HFFc6 (cell line): ENCODE measurements around the gene ZNF467. TPM values are rescaled to one million over a fixed set of nuclear protein-coding genes. Genes with fewer than 3 reads are reported as not detected.

Experiments used
- DNase-seq: peaks from one replicate; pipeline ENCODE4 v3.0.0-alpha.2; 2018
- H3K27ac Mint-ChIP-seq: 2 replicates; pipeline ENCODE4 v1.8.0; 2020; ENCODE audit warnings: mild to moderate bottlenecking, mixed read lengths
- H3K27me3 Mint-ChIP-seq: 2 replicates; pipeline ENCODE4 v1.8.0; 2021; ENCODE audit warnings: mild to moderate bottlenecking, moderate library complexity, mixed read lengths; ENCODE audit not compliant: insufficient read depth
- H3K36me3 Mint-ChIP-seq: 2 replicates; pipeline ENCODE4 v1.8.0; 2021; ENCODE audit warnings: low read depth, mixed read lengths
- H3K4me1 Mint-ChIP-seq: 2 replicates; pipeline ENCODE4 v1.8.0; 2020; ENCODE audit warnings: low read depth, mixed read lengths
- H3K4me3 Mint-ChIP-seq: 2 replicates; pipeline ENCODE4 v1.8.0; 2020; ENCODE audit warnings: mild to moderate bottlenecking, moderate library complexity, mixed read lengths
- H3K9me3 Mint-ChIP-seq: 2 replicates; pipeline ENCODE4 v1.8.0; 2020; ENCODE audit warnings: mild to moderate bottlenecking, mixed read lengths
- total RNA-seq, 6 experiments: library from RNA; stranded (reverse); fragmentation: NEBNext Ultra II Directional; extraction: Animal tissue kit (Norgen Biotek cat#: 25700); gene quantifications; 2 replicates in 1 of 6; 3 replicates in 5 of 6; pipeline ENCODE4 v1.2.3, GENCODE V29; 2021
- TF ChIP-seq, protein P1 (sequence below): fragments of 200-600 bp; sonication (generic); IDR thresholded peaks from 2 replicates; pipeline ENCODE4 v1.5.0; 2021; ENCODE audit warnings: antibody characterized with exemption, mild to moderate bottlenecking

The ZNF467 gene
- total RNA-seq, 6 experiments from 2014 or later = 0.68 to 1.7 (median 1.0) TPM

DNA sequence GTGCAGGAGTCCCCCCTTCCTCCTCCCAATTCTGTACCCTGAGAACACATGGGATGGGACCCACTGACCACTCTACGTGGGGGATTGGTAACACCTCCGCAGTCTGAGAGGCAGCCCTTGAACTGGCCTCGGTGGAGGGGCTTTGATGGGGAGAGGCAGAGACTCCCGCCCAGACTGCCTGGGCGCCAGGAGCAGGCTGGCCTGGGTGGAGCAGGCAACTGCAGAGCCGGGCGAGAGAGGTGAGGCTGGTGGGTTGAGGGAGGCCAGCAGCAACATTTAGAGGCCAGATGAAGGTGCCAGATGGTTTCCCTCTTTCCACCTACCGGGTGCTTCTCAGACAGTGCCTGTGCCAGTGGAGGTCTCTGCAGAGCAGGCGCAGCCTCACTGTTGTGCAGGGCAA is 30.7 kb upstream of the ZNF467 start:
- H3K27me3 Mint-ChIP-seq = peaks cover 9% of the 10 kb centered on the region

DNA sequence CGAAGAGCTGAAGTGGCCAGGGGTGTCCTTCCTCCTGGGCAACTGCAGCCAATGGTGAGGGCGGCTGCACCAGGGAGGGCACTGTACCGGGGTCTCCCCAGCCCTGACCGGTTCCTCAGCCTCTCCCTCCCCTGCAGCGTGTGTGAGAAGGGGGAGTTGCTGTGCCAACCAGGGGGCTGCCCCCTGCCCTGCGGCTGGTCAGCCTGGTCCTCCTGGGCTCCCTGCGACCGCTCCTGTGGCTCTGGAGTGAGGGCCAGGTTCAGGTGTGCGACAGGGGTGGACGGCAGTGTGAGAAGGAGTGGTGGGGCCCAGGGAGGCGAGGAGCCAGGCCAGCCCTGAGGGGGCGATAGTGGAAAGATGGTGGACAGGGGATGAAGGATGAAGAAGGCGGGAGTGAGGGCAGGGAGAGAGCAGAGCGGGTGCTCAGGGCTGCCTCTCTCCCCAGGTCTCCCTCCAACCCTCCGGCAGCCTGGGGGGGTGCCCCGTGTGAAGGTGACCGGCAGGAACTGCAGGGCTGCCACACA is 30.2 kb upstream of the ZNF467 start:
- DNase-seq = no peak
- Mint-ChIP-seq H3K4me1 (no peaks in the 10 kb centered on the region), H3K4me3 (no peak overlapping the region), H3K27ac (no peak overlapping the region), H3K27me3 (peaks cover 10% of the 10 kb centered on the region), H3K36me3 (no peaks in the 10 kb centered on the region), H3K9me3 (no peaks in the 10 kb centered on the region)
- TF ChIP-seq, protein P1, sequence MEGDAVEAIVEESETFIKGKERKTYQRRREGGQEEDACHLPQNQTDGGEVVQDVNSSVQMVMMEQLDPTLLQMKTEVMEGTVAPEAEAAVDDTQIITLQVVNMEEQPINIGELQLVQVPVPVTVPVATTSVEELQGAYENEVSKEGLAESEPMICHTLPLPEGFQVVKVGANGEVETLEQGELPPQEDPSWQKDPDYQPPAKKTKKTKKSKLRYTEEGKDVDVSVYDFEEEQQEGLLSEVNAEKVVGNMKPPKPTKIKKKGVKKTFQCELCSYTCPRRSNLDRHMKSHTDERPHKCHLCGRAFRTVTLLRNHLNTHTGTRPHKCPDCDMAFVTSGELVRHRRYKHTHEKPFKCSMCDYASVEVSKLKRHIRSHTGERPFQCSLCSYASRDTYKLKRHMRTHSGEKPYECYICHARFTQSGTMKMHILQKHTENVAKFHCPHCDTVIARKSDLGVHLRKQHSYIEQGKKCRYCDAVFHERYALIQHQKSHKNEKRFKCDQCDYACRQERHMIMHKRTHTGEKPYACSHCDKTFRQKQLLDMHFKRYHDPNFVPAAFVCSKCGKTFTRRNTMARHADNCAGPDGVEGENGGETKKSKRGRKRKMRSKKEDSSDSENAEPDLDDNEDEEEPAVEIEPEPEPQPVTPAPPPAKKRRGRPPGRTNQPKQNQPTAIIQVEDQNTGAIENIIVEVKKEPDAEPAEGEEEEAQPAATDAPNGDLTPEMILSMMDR = no peak

More for the DNA sequence above, 30.7 kb upstream of the ZNF467 start:
- Mint-ChIP-seq H3K4me1 (no peaks in the 10 kb centered on the region), H3K36me3 (no peaks in the 10 kb centered on the region), H3K9me3 (no peaks in the 10 kb centered on the region), H3K27ac (no peak overlapping the region), H3K4me3 (no peak overlapping the region)
- TF ChIP-seq, protein P1 = no peak
- no peak for DNase-seq

DNA sequence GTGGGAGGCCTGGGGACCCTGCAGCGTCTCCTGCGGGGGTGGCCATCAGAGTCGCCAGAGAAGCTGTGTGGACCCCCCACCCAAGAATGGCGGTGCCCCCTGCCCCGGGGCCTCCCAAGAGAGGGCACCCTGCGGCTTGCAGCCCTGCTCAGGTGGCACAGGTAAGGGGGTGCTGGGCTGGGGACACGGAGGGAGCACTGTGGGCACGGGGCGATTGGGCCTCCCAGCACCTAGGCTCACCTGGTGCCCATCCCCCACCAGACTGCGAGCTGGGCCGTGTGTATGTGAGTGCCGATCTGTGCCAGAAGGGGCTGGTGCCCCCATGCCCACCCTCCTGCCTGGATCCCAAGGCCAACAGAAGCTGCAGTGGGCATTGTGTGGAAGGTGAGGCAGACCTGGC is 29.6 kb upstream of the ZNF467 start:
- Mint-ChIP-seq H3K27ac (no peak overlapping the region), H3K36me3 (no peaks in the 10 kb centered on the region), H3K4me3 (no peak overlapping the region), H3K27me3 (peaks cover 13% of the 10 kb centered on the region), H3K4me1 (no peaks in the 10 kb centered on the region), H3K9me3 (no peaks in the 10 kb centered on the region)
- DNase-seq = no peak
- TF ChIP-seq, protein P1 = no peak

DNA sequence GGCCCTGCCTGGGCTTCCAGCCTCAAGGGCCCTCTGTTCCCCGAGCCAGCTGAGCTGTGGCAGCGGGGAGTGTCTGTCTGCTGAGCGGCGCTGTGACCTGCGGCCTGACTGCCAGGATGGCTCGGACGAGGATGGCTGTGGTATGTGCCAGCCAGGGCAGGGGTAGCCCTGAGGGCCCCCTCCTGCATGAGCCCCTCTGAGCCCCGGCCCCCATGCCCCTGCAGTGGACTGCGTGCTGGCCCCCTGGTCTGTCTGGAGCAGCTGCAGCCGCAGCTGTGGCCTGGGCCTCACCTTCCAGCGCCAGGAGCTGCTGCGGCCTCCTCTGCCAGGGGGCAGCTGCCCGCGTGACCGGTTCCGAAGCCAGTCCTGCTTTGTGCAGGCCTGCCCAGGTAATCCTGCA is 28.4 kb upstream of the ZNF467 start:
- Mint-ChIP-seq H3K36me3 (no peaks in the 10 kb centered on the region), H3K4me1 (no peaks in the 10 kb centered on the region)
- TF ChIP-seq, protein P1 = no peak

DNA sequence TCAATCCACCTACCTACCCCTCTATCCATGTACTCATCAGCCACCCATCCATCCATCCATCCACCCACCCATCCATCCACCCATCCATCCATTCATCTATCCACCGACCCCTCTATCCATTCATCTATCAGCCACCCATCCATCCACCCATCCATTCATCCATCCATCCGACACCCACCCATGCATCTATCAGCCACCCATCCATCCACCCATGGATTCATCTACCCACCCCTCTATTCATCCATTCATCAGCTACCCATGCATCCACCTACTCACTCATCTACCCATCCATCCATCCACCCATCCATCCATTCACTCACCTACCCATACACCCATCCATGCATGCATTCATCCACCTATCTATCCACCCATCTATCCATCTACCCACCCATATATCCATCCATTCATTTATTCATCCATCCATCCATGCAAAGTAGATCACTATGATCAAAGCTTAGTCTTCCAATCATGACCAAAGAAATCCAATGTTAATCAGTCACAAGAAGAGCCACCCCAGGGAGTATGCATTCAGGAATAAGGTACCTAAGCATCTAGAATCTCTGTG is 27.7 kb upstream of the ZNF467 start:
- Mint-ChIP-seq H3K27me3 (peaks cover 8% of the 10 kb centered on the region), H3K36me3 (no peaks in the 10 kb centered on the region), H3K27ac (no peak overlapping the region), H3K4me3 (no peak overlapping the region), H3K4me1 (no peaks in the 10 kb centered on the region), H3K9me3 (no peaks in the 10 kb centered on the region)
- TF ChIP-seq, protein P1 = no peak
- no peak for DNase-seq

More for the DNA sequence above, 28.4 kb upstream of the ZNF467 start:
- no peaks in the 10 kb centered on the region for H3K9me3 Mint-ChIP-seq
- H3K27ac Mint-ChIP-seq = no peak overlapping the region
- H3K27me3 Mint-ChIP-seq = peaks cover 12% of the 10 kb centered on the region
- DNase-seq = no peak
- no peak overlapping the region for H3K4me3 Mint-ChIP-seq
